Neural cell (in vitro differentiated cells): ENCODE data around the gene RNPEPL1. TPM values are rescaled to one million over a fixed set of nuclear protein-coding genes. Genes with fewer than 3 reads are reported as not detected.

Experiments
- H2AFZ ChIP-seq: fragments of 200-600, 300-800 bp; sonication (generic), shearing (Covaris generic); 2 replicates; pipeline ENCODE4 v1.6.0; 2014; ENCODE audit warnings: low read depth, mild to moderate bottlenecking, antibody characterized with exemption, low read length, moderate library complexity
- H3F3A ChIP-seq: fragments of 200-600 bp; shearing (Covaris generic); 2 replicates; pipeline ENCODE4 v1.6.1; 2016; ENCODE audit warnings: mild to moderate bottlenecking, moderate library complexity, mixed read lengths, antibody characterized with exemption, low read length; ENCODE audit not compliant: insufficient read depth, poor library complexity, severe bottlenecking
- H3K27ac ChIP-seq: fragments of 200-600, 300-800 bp; sonication (generic), shearing (Covaris generic); 2 replicates; pipeline ENCODE4 v1.5.1; 2014; ENCODE audit warnings: mild to moderate bottlenecking, low read length, moderate library complexity
- H3K27me3 ChIP-seq: fragments of 300-800, 200-600 bp; sonication (generic), shearing (Covaris generic); 2 replicates; pipeline ENCODE4 v1.6.0; 2014; ENCODE audit warnings: mild to moderate bottlenecking, low read depth, low read length, moderate library complexity; ENCODE audit not compliant: insufficient read depth
- H3K36me3 ChIP-seq: fragments of 300-800, 200-600 bp; sonication (generic), shearing (Covaris generic); 2 replicates; pipeline ENCODE4 v1.5.1; 2014; ENCODE audit warnings: mild to moderate bottlenecking, antibody characterized with exemption, low read length, moderate library complexity; ENCODE audit not compliant: insufficient read depth
- H3K4me2 ChIP-seq: fragments of 300-800, 200-600 bp; sonication (generic), shearing (Covaris generic); 2 replicates; pipeline ENCODE4 v1.6.0; 2014; ENCODE audit warnings: mild to moderate bottlenecking, low read length
- H3K4me3 ChIP-seq: fragments of 300-800, 200-600 bp; sonication (generic), shearing (Covaris generic); 2 replicates; pipeline ENCODE4 v1.5.1; 2014; ENCODE audit warnings: mild to moderate bottlenecking, low read length, moderate library complexity
- H3K79me2 ChIP-seq: fragments of 200-600 bp; shearing (Covaris generic); replicated peaks from 2 replicates; pipeline ENCODE4 v1.6.0; 2014; ENCODE audit warnings: mild to moderate bottlenecking, low read length, moderate library complexity; ENCODE audit not compliant: insufficient read depth
- H3K9ac ChIP-seq: fragments of 300-800, 200-600 bp; sonication (generic), shearing (Covaris generic); 2 replicates; pipeline ENCODE4 v1.6.1; 2016; ENCODE audit warnings: mild to moderate bottlenecking, low read length, mixed read lengths
- H3K9me2 ChIP-seq: fragments of 200-600 bp; shearing (Covaris generic); 2 replicates; pipeline ENCODE4 v1.6.1; 2016; ENCODE audit warnings: mild to moderate bottlenecking, low read length, mixed read lengths; ENCODE audit not compliant: insufficient read depth
- H3K9me3 ChIP-seq: fragments of 200-600, 300-800 bp; sonication (generic), shearing (Covaris generic); 2 replicates; pipeline ENCODE4 v1.6.1; 2016; ENCODE audit warnings: mild to moderate bottlenecking, mixed run types, low read length, moderate library complexity, mixed read lengths
- H4K20me1 ChIP-seq: fragments of 200-600 bp; shearing (Covaris generic); 2 replicates; pipeline ENCODE4 v1.6.1; 2016; ENCODE audit warnings: mild to moderate bottlenecking, mixed run types; ENCODE audit not compliant: insufficient read depth
- CTCF ChIP-seq: fragments of 450-650 bp; IDR thresholded peaks from 2 replicates; pipeline ENCODE4 v1.5.1; 2014; ENCODE audit warnings: antibody characterized with exemption, mild to moderate bottlenecking, moderate library complexity; ENCODE audit not compliant: poor library complexity, severe bottlenecking
- EP300 ChIP-seq: fragments of 450-650 bp; conservative IDR thresholded peaks from 2 replicates; pipeline ENCODE4 v1.6.1; 2014; ENCODE audit warnings: antibody characterized with exemption, mild to moderate bottlenecking, moderate library complexity; ENCODE audit not compliant: poor library complexity, severe bottlenecking
- MXI1 ChIP-seq: fragments of 450-650 bp; conservative IDR thresholded peaks from 2 replicates; pipeline ENCODE4 v1.6.1; 2014; ENCODE audit warnings: antibody characterized with exemption, mild to moderate bottlenecking; ENCODE audit not compliant: poor library complexity, severe bottlenecking
- POLR2AphosphoS5 ChIP-seq: IDR thresholded peaks from 2 replicates; pipeline ENCODE4 v1.6.1; 2012
- RAD21 ChIP-seq: fragments of 450-650 bp; conservative IDR thresholded peaks from 2 replicates; pipeline ENCODE4 v1.6.1; 2014; ENCODE audit warnings: antibody characterized with exemption, mild to moderate bottlenecking, moderate library complexity
- SMC3 ChIP-seq: fragments of 450-650 bp; conservative IDR thresholded peaks from 2 replicates; pipeline ENCODE4 v1.6.1; 2014; ENCODE audit warnings: antibody characterized with exemption, mild to moderate bottlenecking, moderate library complexity; ENCODE audit not compliant: poor library complexity
- TAF1 ChIP-seq: IDR thresholded peaks from 2 replicates; pipeline ENCODE4 v1.6.1; 2012; ENCODE audit warnings: low read depth
- polyA plus RNA-seq: library from polyadenylated mRNA; depleted of rRNA; stranded (reverse); fragments of >200 nt; gene quantifications from 2 replicates; pipeline ENCODE4 v1.2.3, GENCODE V29; 2014
- TF ChIP-seq, protein P1 (sequence below): IDR thresholded peaks from 2 replicates; pipeline ENCODE4 v1.6.1; 2012; ENCODE audit warnings: borderline replicate concordance

The RNPEPL1 gene
- polyA plus RNA-seq, 1 donor from 2014 or later, result 16.1 TPM

DNA sequence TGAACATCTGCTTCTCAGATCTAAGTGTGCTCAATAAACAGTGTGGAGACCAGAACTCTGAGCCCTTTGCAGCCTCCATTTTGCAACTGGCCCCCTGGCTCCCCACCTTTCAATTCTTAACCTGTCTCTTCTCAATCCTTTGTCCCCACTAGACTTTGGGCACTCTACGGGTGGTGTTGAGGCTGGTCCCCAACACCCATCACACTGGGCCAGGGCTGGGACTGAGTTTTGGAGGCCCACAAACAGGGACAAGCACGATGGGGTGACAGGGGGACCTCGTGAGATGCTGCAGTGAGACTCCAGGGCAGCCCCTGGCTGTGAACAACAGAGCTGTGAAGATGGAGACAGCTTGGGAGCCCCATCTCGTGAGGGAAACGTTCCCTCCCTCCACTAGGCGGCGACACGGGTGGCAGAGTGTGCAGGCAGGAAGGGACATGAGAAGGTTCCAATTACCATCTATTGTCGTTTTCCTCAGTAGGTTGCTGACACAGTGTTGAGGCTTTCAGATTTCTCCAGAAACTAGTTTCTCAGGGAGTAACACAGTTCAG lies 11.7 kb upstream of the RNPEPL1 start:
- Histone ChIP-seq H2AFZ (no peak overlapping the region), H3K79me2 (no peaks in the 10 kb centered on the region), H3K9me3 (no peaks in the 10 kb centered on the region), H3K9ac (no peak overlapping the region), H3K27ac (no peak overlapping the region), H3K9me2 (no peaks in the 10 kb centered on the region), H3K4me3 (no peak overlapping the region), H4K20me1 (no peaks in the 10 kb centered on the region), H3K36me3 (no peaks in the 10 kb centered on the region), H3F3A (no peaks in the 10 kb centered on the region), H3K27me3 (no peaks in the 10 kb centered on the region), H3K4me2 (no peak overlapping the region)
- TF ChIP-seq SMC3 (no peak), CTCF (peak; percentile 21), RAD21 (no peak), POLR2AphosphoS5 (no peak), MXI1 (no peak)
- TF ChIP-seq, protein P1, sequence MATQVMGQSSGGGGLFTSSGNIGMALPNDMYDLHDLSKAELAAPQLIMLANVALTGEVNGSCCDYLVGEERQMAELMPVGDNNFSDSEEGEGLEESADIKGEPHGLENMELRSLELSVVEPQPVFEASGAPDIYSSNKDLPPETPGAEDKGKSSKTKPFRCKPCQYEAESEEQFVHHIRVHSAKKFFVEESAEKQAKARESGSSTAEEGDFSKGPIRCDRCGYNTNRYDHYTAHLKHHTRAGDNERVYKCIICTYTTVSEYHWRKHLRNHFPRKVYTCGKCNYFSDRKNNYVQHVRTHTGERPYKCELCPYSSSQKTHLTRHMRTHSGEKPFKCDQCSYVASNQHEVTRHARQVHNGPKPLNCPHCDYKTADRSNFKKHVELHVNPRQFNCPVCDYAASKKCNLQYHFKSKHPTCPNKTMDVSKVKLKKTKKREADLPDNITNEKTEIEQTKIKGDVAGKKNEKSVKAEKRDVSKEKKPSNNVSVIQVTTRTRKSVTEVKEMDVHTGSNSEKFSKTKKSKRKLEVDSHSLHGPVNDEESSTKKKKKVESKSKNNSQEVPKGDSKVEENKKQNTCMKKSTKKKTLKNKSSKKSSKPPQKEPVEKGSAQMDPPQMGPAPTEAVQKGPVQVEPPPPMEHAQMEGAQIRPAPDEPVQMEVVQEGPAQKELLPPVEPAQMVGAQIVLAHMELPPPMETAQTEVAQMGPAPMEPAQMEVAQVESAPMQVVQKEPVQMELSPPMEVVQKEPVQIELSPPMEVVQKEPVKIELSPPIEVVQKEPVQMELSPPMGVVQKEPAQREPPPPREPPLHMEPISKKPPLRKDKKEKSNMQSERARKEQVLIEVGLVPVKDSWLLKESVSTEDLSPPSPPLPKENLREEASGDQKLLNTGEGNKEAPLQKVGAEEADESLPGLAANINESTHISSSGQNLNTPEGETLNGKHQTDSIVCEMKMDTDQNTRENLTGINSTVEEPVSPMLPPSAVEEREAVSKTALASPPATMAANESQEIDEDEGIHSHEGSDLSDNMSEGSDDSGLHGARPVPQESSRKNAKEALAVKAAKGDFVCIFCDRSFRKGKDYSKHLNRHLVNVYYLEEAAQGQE, result no peak

DNA sequence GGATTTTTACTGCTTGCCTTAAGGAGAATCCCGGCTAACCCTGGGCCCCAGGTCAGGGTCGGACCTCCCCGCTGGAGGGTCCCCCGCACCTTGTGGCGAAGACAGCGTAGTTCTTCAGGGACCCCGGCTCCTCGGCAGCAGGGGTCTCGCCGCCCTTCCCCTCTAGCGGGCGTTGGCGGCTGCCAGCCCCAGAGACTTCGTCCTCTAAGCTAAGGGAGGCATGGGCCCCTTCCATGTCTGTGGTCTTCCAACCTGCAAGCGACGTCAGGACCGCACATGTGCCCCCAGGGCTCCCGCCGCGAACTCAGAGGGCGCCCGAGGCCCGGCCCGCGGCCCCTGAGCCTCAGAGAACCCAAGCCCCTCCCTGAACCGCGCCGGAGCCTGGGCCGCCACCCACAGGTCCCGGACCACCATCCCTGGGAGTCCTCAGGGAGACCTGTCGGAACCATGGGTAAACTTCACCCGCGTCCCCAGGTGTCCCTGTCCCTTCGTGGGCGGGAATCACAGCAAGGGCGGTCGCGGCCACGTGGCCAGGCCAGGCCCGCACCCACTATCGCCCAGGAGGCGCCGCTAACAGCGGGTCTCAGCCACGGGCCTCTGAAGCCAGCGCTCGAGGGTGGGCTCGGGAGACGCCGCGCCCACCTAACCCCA lies 11.1 kb upstream of the RNPEPL1 start:
- Histone ChIP-seq H3K9ac (no peak overlapping the region), H3K4me3 (peak overlapping the region; percentile 64), H3K9me3 (no peaks in the 10 kb centered on the region), H3K27ac (no peak overlapping the region), H3K4me2 (no peak overlapping the region), H3K36me3 (no peaks in the 10 kb centered on the region), H2AFZ (no peak overlapping the region), H3K27me3 (no peaks in the 10 kb centered on the region), H4K20me1 (no peaks in the 10 kb centered on the region), H3K9me2 (no peaks in the 10 kb centered on the region), H3F3A (no peaks in the 10 kb centered on the region), H3K79me2 (no peaks in the 10 kb centered on the region)
- TF ChIP-seq RAD21 (no peak), MXI1 (no peak)

DNA sequence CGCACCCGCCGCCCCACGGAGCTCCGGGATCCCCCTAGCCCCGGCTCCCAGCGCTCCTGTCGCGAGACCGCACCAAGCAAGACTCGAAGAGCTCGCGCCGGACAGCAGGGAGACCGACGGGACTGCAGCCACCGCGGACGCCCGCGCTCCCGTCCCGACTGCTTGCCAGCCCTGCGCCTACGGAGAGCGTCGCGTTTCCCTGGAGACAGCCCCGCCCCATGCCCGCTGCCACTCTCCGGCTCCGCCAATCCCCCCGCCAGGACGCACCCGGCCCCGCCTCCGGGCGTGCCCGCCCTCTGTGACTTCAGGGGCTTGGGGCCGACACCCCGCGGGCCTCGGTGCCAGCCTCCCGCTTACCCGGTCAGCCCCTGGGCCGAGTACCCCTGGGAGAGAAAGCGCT lies 10.5 kb upstream of the RNPEPL1 start, which contains the start of gene ANKMY1:
TSS of gene ANKMY1 (minus strand) at position 181 of the 400 bp plus-strand sequence. CDS start 653 bp downstream, outside the sequence.
- Histone ChIP-seq H2AFZ (no peak within 1 kb of the TSS), H3K27me3 (no peaks in the 10 kb centered on the region), H3K27ac (no peak within 1 kb of the TSS), H3K36me3 (no peaks in the 10 kb centered on the region), H3K4me3 (peak within 1 kb of the TSS; percentile 64), H3K9ac (no peak within 1 kb of the TSS), H3F3A (no peaks in the 10 kb centered on the region), H4K20me1 (no peaks in the 10 kb centered on the region), H3K9me2 (no peaks in the 10 kb centered on the region), H3K79me2 (no peaks in the 10 kb centered on the region), H3K4me2 (no peak within 1 kb of the TSS), H3K9me3 (no peaks in the 10 kb centered on the region)
- TF ChIP-seq SMC3, result no peak
- TF ChIP-seq CTCF, result no peak
- no peak for TF ChIP-seq RAD21
- TF ChIP-seq MXI1, result no peak
- no peak for TF ChIP-seq TAF1
- TF ChIP-seq POLR2AphosphoS5, result peak; percentile 15
- no peak for TF ChIP-seq EP300
